Measurements from ENCODE around the gene MBD5.
"Not testable (repeated sequence)": the region's sequence is repeated elsewhere in the genome, so short reads cannot be mapped to it uniquely, and the experiment has no call there.

Gene MBD5

DNA sequence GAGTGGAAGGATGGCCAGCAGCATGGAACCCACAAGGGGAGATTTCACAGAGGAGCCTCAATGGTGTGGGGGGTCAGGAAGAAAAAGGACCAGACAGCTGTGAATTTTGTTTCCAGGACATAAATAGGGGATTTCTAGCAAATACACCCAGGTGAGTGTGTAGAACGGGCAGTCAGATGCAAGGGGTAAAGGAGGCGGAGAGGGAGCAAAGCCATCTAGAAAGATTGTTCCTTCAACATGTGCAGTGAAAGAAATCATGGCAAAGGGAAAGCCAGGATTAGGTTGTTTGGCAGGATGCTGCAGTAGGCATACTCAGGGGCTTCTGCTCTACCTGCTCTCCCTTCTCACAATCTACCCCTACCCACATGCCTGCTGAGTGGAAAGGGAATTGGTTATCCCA, 504.2 kb downstream of the MBD5 start:
- DNase-seq (ENCODE audit: low read depth) = no peak

DNA sequence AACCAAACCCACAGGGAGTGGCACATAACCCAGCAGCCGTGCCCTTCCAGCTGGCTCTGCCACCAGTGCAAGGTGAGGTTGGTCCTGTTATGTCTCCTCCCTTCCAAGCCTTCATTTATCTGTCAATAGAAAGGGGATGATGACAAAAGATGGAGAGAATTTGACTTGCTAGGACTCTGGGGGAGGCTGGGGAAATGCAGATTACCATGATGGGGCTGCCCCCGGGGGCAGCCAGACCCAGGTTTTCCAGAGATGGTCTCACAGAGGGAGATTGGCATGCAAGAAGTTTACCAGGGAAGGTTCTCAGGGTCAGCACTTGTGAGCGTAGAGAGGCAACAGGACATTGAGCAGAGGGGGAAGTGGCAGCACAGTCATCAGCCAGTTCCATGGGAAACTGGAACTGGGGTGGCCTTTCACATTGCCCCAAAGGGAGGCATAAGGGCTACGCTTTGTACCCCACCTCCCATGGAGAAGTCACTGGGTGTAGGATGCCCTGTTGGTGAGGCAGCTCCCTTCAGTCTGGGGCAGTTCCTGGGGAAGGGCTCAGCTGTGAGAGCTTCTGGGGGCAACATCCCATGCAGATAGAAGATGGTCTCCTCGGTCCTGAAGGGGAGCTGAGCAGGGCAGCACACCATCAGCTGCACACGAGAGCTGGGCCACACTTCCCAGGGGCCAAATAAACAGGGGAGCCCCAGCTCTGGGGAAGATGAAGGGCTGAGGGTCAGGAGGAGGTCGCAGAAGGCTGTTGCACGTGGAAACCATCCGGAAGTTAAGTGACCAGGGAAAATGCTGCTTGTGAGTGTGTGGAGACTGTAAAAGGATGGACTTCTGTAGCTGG, 505.8 kb downstream of the MBD5 start:
- DNase-seq (ENCODE audit: low read depth) = no peak

DNA sequence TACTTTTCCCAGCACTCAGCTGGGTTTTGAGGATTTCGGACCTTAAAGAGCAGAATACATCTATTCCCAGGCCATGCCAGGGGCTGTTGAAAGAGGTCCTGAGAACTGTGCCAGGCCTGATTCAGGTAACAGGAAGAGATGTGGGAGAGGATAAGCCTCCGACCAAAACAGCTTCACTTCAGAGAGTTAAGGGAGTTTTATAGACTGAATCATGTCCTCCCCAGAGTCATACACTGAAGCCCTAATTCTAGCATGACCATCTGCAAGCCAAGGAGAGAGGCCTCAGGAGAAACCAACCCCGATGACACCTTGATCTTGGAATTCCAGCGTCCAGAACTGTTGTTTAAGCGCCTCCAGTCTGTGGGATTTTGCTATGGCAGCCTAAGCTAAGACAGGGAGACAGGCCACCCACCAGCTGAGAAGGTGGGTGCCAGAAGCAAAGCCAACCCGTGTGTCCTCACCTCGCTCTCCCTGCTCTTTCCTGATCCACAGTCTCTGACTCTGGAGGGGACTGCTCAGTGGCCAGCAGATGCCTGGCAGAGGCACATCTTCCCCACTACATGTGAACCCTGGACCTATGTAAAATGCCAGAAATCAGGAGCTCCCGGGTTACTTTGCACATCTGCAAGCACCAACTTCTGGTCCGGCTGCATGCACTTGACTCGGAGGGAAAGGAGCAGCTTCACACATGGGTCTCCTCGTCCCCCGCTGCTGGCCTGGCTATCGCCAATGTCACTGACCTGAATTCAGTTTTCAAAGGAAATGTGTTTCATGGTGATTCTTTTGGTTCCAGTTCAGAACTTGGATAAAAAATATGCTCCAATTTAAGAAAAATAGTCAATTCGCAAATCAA, 506.8 kb downstream of the MBD5 start:
- DNase-seq (ENCODE audit: low read depth) = no peak

DNA sequence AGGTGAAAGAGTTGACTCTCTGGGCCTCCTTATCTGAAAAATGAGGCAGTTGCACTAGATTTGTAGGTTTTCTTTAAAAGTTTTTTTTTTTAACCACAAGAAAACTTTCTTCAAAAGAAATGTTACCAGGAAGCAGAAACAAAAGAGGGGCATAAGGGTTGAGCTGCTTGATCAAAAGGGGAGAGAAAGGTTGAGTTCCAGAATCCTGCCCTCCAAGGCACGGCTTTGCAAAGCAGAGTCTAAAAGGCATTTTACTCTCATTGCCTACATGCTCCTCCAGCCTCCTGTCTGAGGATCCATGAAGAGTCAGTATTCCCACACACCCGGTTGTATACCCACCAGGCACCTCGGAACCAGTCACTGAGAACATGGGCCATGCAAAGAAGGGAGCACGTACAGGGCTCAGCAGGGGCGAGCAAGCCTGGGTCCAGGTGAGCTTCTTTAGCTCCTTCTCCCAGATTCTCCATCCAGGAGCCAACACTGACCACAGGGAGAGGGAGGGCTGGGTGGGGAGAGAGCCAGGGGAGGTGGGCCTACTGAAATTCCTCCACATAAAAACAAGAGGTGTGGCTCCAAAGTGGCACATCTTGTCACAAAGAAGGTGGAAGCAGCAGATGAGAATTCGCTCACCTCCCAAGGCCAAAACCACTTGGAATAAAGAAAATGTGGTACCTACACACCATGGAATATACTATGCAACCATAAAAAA, 507.6 kb downstream of the MBD5 start:
- no peak for DNase-seq (ENCODE audit: low read depth)

DNA sequence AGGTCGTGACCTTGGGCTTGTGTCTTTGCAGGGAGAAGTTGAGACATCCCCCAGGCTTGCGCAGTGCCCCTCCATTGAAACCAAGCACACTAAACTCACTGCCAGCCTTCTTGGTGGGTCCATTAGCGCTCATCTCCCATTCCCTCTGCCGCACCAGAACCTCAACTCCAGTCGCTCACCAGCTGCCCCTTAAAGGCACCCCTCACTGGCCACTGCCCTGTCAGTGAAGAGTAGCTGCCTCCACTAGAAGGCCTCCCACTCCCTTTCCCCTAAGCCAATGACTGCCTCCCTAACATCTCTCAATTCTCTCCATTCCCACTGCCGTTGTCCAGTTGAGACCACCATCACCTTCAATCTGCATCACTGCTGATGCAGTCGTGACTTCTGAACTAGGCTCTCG, 508.9 kb downstream of the MBD5 start:
- no peak for DNase-seq (ENCODE audit: low read depth)

DNA sequence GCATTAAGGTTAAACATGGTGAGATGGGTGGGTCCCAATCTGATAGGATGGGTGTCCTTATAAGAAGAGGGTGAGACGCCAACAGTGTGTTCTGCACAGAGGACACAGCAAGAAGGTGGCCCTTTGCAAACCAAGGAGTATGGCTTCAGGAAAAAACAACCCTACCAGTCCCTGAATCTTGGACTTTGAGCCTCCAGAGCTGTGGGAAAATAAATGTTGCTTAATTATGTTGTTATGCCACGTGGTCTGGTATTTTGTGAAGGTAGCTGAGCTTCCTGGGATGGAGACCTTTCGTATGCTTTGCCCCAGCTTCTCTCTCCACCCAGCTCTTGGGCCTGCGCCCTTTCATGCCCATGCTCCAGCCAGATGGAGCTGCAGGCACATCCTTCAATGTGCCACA, 509.5 kb downstream of the MBD5 start:
- DNase-seq (ENCODE audit: low read depth) = no peak

DNA sequence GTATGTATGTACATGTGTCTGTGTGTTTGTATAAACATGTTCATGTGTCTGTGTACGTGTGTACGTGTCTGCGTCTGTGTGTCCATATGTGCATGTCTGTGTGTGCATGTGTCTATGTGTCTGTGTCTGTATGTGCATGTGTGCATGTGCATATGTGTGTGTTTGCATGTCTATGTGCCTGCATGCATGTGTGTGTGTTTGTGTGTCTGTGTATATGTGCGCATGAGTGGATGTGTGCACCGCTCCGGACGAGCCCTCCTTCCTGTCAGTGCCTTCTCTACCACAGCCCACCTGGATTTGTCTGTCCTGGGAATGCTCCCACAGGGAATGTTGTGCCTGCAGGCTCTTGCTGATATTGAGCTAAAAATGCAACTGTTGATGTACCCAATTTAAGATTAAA, 510.3 kb downstream of the MBD5 start:
- no peak for DNase-seq (ENCODE audit: low read depth)

- no peak for DNase-seq (ENCODE audit: low read depth)
Observed at GRCh38 chr2:148531669-148532428, 511.0 kb downstream of the MBD5 start.

- no peak for DNase-seq (ENCODE audit: low read depth)
Observed at GRCh38 chr2:148533004-148533403, 512.1 kb downstream of the MBD5 start.

DNA sequence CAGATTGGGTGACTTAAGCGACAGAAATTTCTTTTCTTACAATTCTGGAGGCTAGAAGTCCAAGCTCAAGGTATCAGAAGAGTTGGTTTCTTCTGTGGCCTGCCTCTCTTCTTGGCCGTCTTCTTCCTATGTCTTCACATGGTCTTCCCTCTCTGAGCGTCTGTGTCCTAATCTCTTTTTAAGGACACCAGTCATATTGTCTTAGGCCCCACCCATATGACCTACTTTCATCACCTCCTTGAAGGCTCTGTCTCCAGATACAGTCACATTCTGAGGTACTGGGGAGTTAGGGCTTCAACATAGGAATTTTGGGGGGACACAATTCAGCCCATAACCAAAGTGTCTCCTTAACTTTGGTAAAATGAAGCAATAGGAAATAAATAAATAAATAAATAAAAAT, 512.8 kb downstream of the MBD5 start:
- DNase-seq (ENCODE audit: low read depth) = no peak

- DNase-seq (ENCODE audit: low read depth) = no peak
Observed at GRCh38 chr2:148534416-148535204, 513.7 kb downstream of the MBD5 start.

GRCh38 chr2:148538375-148538774, 517.5 kb downstream of the MBD5 start:
- no peak for DNase-seq (ENCODE audit: low read depth)

DNA sequence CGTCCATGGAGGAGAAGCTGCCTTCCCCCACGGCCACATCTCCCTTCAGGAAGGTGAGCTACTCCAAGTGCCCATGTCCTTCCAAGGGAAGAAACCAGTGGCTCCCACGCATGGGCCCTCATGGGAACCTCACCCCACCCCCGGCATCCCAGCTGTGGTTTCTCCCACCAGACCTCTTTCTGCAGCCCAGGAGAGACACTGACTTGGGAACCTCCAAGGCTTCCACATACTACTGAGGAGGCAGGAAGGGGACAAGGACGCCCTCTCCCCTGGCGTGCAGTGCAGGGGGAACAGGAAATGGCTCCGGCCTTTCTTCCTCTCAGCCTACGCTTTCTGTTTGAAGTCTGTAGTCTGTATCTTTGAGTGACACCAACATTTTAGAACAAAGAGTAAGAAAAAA, 519.1 kb downstream of the MBD5 start:
- DNase-seq (ENCODE audit: low read depth) = no peak

DNA sequence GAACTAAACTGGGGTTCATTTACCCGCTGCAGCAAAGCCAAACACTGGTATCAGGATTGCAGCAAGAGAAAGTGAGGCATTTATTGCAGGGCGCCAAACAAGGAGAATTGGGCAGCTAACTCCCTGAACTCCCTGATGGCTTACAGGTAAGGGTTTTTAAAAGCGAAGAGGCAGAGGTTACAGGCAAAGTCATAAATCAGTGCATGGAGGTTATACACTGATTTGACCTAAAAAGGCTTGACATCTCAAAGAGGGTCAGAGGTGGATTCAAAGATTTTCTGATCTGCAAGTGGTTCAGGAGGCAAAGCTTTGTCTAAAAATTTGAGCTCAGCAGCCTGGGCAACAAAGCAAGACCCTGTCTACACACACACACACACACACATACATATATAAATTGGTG, 520.9 kb downstream of the MBD5 start:
- no peak for DNase-seq (ENCODE audit: low read depth)

GRCh38 chr2:148542614-148543013, 521.7 kb downstream of the MBD5 start:
- no peak for DNase-seq (ENCODE audit: low read depth)

DNA sequence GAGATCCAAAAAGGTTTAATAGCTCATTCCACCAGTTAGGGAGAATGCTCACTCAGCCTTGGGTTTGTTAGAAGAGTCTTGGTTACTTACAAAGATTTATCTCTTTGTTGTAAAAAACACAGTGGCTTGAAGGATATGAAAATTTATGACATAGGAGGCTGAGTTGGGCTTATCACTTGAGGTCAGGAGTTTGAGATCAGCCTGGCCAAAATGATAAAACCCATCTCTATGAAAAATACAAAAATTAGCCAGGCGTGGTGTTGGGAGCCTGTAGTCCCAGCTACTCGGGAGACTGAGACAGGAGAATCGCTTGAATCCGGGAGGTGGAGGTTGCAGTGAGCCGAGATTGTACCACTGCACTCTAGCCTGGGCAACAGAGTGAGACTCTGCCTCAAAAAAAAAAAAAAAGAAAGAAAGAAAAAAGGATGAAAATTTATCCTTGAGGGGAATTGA, 522.2 kb downstream of the MBD5 start:
- DNase-seq (ENCODE audit: low read depth) = not testable (repeated sequence)

DNA sequence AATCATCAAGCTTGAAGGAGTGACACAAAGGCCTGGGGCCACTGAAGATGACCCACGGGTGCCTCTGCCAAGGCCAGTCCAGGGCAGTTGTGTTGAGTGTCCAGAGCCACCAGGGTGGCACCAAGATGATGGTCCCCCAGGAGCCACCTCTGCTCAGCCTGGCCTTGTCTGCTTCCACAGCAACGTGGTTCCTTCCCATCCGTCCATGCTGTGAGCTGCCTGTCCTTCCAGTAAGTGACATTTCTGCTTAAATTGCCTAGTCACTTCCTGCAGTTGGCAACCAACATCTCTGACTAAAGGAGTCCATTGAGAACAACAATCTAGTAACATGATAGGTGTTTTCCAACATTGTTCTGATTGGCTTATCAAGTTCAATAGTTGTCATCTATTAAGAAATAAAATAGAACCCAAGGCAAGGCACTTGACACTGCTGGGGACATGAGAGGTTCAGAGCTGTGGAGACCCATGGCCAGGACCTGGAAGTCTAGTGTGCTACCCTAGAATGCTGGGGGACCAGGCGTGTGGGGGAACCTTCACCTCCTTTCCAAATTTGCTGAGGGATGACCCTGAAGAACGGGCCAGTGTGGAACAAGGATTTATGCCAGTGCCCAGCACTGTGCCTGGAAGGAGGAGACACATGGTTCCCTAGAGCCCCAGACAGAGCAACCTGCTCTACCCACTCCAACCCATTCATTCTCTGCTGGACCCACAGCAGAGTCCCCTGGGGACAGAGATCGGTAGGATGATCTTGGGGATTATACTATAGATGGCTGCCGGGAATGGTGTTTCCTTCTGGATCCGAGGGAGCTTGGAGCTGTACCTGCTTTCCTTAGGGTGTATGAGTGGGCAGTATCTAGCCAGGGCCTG, 524.7 kb downstream of the MBD5 start:
- no peak for DNase-seq (ENCODE audit: low read depth)

DNA sequence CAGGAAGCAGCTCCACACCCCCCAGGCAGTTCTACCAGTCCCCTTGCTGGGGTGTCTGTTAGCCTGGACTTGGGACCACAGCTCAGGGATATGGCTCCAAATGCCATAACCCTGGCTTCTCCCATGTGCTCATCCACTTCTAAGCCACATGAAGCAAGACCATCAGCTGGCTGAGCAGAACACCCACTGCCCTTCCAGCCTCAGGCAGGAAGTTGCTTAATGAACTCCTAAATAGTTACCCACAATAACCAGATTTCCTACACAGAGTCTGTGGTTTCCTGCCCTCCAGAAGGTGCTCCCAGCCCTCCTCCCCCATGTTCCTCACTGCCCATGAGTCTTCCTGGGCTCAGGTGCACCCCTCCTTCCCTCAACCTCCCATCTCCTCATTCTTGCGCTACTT, 525.4 kb downstream of the MBD5 start:
- DNase-seq (ENCODE audit: low read depth) = no peak

DNA sequence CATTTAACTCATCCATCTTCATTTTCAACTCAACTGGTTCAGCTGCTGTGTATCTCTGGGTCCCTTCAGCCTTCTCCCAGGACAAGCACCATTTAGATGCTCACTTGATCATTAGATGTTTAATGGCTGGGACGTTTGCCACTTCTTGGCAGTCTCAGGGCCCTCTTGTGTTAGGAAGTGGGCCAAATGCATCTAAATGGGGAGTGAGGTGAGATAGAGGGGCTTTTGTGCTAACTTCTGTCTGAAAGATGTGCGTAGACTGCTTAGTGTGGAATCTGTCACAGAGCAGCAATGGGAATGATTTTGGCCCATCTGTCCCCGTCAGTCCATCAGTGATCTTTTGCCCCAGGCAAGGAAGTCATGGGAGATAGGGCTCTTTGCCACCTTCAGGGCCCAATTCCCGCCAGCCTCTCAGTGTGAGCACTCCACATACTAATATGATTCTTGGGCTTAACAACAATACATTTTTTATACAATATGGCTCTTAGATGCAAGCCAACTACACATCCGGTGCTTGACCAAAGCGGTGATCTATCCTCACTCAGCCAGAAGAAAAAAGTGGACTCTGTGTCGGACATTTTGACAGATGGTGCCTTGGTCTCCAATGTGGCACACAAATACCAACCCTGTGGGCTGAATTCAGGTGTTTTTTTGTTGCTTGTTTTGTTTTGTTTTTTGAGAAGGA, 528.0 kb downstream of the MBD5 start:
- DNase-seq (ENCODE audit: low read depth) = no peak
